NCI-H146 treated with DMSO at 0.1 percent for 48 hours (cell line): ENCODE measurements around the gene ENPP3.

ENCODE experiments used
- DNase-seq: peaks from one replicate; lab custom pipeline; 2025; ENCODE audit not compliant: unreplicated experiment; lab: John Stamatoyannopoulos, UW

The ENPP3 gene

DNA sequence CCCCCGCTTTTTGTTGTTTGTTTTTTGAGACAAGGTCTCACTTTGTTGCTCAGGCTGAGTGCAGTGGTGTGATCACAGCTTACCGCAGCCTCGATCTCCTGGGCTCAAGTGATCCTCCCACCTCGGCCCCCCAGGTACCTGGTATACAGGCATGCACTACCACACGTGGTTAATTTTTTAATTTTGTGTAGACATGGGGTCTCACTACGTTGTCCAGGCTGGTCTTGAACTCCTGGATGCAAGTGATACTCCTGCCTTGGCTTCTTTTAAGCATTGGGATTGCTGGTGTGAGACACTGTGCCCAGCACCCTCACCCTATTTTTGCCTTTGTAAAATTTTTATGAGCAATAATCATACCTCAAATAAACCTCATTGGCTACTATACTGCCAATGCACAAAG, 5.5 kb downstream of the ENPP3 start:
- DNase-seq, result no peak

DNA sequence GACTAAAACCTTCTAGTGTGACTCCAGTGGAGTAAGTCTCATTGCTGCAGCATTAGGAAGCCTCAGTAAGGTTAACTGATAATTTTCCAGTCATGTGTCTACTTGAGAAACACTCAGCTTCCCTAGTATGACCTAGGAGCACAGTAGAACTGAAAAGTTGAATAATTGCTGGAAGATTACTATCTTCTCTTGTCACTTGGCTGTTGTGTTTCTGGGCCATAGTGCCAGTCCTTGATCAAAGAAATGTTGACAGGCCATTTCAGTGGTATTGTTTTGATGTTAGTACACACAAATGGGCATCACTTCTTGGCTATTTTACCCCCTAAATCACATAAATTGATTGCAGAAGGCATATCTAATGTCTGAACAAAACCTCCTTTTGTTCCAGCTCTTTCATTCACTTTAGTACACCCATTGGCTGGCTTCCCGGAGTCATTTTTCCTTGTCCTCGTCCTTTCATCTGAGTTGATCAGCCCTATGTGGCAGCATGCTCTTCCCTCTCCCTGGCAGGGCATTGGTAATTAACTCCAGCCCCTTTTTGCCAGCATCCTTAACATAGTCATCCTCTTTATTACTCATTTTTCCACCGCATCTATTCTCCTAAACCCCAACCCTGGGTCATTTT, 6.0 kb downstream of the ENPP3 start:
- DNase-seq, result no peak

DNA sequence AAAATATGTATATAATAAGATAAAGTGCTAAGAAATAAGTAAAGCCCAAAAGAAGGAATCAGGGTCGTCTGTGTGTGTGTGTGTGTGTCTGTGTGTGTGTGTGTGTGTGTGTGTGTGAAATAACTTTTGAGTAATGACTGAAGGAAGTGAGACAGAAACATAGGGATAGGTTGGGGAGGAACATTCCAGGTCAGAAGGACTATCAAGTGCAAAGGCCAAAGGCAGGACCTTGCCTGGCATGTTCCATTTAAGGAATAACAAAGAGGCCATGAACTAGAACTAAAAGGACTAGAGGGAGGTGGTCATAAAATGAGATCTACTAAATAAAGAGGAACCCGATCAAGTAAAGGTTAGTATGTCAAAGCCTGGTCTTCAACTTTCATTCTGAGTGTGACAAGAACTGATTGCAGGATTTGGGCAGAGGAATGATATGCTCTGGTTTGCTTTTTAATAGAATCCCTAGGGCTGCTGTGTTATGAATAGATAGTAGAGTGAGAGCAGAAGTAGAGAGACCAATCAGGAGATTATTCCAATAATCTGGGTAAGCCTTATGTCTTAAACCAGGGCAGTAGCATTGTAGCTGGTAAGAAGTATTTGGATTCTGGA, 6.9 kb downstream of the ENPP3 start:
- no peak for DNase-seq

DNA sequence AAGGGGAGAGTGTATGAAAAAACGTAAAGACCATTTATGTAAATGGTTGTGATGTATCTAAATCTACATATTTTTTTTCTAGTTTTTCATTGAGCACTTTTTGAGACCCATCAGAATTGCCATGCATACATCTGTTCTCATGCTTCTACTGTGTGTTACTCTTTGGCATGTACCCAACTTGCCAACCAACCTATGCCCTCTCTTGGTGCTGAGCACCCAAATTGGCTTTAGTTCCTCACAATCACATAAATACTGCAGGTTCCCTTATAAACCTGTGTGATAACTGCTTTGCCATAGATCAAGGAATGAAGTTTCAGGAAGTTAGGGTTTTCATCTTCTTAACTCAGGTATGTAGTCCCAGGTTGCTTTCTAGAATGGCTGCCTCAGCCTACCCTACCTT, 7.8 kb downstream of the ENPP3 start:
- no peak for DNase-seq

DNA sequence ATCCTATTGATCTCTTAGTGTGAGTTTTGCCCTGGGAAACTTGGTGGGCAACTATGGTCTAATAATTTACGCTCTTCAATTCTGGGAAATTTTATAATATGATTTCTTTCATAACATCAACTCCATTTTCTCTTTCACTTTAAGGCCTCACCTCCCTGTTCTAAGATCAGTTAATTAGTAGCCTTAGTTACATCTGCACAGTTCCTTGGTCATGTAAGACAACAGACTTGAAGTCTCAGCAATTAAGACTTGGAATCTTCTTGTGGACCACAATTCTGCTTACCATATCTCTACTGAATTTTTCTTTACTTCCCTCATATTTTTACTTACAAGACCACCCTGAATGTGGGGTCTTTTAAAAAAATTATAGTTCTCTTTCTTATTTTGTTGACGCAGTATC, 8.7 kb downstream of the ENPP3 start:
- DNase-seq, result no peak

DNA sequence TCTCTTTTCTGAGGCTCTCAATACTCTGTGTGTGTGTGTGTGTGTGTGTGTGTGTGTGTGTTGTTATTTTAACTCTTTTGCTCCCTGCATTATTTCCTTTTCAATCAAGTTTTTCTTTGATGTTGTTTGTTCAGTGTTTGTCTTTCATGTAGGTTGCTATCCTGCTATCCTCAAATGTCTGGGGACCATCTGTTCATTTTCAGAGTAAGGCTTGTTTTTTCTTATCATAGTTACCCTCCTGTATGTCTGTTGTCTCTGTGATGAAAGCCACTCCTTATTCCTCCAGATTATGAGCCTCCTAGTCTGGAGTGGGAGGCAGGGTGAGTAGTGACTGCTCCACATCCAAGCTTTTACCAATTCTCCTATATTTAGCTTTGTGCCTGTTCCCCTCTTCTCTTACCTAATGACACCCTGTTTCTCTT, 9.2 kb downstream of the ENPP3 start:
- DNase-seq, result no peak

DNA sequence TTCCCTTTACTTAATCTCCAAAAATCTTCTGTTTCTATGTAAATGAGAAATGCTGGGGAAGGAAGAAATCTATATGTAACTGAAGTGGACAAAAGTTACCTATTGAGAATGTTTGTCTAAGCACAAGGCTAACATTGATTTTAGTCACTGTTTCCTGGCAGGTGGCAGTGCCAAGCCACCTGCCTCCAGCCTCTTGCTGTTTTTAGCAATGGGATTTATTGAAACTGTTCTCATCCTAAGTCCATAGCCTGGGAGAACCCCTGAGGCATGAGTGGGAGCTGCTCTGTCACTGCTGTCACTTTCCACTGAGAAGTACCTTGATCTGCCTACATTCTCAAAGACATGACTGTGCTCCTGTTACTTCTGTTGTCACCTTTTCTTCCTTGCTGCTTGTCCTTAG, 14.7 kb downstream of the ENPP3 start:
- peak; percentile 99 for DNase-seq

DNA sequence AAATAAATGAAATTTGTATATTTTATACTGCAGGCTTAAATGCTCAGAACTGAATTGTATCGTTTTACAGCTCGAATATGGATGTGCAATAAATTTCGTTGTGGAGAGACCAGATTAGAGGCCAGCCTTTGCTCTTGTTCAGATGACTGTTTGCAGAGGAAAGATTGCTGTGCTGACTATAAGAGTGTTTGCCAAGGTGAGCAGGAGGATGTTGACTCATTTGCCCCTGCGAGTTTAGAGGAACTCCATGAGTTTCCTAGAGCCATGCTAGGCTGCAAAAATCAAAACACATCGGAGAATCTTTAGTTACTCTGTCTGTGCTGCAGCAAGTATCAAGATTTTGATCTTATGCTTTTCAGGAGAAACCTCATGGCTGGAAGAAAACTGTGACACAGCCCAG, 15.4 kb downstream of the ENPP3 start:
- DNase-seq, result peak; percentile 75

DNA sequence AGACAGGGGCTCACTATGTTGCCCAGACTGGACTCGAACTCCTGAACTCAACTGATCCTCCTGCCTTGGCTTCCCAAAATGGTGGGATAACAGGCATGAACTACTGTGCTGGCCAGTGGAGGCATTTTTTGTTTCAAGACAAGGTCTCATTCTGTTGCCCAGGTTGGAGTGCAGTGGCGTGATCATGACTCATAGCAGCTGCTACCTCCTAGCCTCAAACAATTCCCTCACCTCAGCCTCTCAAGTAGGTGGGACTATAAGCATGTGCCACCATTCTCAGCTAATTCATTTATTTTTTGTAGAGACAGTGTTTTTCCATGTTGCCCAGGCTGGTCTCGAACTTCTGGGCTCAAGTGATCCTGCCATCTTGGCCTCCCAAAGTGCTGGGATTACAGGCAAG, 17.2 kb downstream of the ENPP3 start:
- no peak for DNase-seq

DNA sequence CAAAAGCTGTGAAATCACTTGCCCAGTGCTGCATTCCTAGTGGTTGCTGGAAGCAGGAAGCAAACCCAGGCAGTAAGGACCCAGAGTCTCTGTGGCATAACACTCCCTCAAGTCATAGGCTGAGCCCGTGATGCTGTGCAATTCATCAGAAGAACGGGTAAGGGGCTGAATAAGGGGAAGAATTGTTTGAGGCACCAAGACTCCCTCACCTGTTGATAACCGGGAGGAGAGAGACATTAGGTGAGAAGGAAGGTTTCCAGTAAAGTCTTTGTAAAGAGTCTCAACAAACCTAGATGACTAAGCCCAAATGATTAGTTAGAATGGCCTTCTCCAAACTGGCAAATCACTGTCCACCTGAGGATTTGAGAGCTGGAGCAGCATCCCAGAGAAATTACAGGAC, 18.3 kb downstream of the ENPP3 start:
- DNase-seq, result no peak

DNA sequence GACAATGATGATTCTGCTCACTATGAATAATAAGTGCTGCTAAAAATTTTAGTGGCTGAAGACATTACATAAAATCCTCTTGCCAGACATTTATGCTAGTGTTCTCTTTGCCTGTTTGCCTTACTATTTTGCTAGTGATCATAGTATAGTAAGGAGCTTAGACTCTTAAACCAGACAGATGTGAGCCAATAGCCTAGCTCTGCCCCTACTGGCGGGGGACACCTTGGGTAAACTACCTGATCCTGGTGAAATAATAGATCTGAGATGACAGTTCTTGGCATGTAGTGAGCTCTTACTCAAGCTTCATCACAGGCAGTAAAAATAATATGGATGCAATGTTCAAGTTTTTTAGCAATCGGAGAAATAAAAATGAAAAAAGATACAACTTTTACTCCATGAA, 18.8 kb downstream of the ENPP3 start:
- no peak for DNase-seq

DNA sequence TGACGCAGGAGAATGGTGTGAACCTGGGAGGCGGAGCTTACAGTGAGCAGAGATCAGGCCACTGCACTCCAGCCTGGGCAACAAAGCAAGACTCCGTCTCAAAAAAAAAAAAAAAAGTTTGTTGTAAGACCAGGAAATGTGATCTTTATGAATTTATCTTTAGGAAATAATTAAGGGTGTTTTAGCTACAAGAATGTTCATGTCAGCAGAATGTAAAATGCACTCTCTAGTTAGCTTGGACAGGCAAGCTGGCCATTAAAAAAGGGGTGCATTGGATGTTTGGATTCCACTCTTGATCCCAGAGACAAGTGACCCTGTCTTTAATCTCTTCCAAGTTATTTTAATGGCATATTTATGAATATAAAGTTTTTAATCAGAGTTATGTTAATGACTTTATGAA, 19.6 kb downstream of the ENPP3 start:
- no peak for DNase-seq

DNA sequence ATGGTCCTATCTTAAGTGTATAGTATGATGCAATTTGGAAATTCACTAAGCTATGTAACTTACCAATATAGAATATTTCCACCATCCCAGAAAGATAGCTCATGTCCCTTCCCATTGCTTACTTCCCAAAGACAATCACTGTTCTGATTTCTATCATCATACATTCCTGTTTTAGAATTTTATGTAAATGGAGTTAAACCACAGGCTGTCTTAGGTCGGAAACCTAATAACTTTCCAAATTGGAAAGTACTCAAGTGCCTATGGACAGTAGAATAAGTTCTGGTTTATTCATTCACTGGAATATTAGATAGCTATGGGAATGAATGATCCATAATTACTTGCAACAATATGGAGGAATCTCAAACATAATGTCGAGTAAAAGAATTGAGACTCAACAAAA, 20.1 kb downstream of the ENPP3 start:
- DNase-seq, result no peak

DNA sequence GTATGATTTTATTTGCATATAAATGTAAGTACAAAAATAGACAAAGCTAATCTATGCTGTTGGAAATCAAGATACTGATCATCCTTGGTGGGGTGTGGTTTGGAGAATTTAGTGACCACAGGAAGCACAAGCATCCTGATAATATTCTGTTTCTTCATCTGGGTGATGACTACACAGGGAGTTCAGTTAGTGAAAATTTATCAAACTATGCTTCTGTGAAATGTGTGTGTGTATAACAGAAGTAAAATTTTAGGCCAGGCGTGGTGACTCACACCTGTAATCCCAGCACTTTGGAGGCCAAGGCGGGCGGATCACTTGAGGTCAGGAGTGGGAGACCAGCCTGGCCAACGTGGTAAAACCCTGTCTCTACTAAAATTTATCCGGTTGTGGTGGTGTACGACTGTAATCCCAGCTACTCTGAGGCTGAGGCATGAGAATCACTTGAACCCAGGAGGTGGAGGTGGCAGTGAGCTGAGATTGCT, 20.6 kb downstream of the ENPP3 start:
- DNase-seq, result no peak

DNA sequence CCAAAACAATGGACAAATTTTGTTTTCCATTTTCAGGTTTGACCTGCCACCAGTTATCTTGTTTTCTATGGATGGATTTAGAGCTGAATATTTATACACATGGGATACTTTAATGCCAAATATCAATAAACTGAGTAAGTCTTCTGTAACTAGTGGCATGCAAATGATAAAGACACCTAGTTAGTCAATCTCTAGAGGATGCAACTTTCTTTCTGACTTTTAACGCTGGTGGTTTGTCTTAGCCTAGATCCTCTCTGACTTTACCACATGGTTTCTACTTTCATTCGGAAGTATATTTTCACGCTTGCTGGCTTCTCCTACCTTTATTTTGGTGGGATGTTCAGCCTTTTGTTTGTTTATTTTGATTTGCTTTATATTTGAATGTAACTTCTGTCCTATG, 21.2 kb downstream of the ENPP3 start:
- DNase-seq, result no peak

DNA sequence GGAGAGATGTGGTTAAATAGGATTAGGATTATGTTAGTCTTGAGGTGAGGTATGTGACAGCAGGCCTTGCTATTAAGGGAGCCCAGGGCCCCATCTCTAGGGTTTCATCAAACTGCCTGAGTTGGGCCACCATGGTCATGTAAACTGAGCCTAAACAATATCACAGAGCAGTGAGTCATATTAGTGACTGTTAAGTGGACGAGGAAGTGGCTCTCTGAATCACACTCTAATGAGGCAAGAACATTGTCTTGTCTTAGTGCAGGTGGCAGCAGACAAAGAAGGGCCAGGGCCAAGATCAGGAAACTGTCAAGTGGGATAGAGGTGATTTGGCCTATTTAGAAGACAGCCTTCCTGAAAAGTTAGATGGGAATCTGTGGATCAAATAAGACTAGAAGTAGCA, 23.1 kb downstream of the ENPP3 start:
- no peak for DNase-seq

DNA sequence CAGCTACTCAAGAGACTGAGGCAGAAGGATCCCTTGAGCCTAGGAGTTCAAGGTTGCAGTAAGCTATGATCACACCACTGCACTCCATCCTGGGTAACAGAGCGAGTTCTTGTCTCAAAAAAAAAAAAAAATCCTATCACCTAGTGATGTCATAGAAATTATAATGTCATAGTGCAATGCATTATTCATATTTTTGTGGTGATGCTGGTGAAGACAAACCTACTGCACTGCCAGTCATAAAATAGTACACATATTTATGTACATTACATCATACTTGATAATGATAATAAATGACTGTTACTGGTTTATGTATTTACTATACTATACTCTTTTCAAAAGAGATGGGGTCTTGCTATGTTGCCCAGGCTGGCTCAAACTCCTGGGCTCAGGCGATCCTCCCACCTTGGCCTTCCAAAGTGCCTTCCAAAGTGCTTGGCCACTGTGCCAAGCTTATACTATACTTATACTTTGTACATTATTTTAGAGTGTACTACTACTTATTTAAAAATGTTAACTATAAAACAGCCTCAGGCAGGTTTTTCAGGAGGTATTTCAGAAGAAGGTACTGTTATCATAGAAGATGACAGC, 26.6 kb downstream of the ENPP3 start:
- no peak for DNase-seq

DNA sequence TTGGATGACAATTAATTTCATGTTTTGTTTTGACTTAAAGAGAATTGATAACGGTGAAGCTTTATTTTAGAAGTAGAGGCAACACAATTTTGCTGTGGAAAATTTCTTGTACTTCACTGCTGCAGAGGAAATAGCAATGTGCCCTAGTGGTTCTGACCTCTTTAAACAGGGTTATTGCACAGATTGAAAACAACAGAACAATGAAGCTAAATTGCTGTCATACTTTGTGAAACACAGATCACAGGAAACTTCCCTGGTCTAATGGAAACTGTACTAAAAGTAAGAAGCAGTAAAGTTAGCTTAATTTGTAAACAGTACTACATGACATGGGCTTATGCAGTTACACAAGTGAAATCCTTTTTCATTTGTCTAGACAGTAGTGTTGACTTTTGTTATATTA, 32.8 kb downstream of the ENPP3 start:
- no peak for DNase-seq

DNA sequence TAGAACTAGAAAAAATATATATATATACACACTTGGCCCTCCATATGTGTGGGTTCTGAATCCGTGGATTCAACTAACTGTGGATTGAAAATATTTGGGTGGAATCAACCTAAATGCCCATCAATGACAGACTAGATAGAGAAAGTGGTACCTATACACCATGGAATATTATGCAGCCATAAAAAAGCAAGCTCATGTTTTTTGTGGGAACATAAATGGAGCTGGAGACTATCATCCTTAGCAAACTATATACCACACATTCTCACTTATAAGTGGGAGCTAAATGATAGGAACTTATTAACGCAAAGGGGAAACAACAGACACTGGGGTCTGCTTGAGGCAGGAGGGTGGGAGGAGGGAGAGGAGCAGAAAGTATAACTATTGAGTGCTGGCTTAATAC, 36.1 kb downstream of the ENPP3 start:
- no peak for DNase-seq

DNA sequence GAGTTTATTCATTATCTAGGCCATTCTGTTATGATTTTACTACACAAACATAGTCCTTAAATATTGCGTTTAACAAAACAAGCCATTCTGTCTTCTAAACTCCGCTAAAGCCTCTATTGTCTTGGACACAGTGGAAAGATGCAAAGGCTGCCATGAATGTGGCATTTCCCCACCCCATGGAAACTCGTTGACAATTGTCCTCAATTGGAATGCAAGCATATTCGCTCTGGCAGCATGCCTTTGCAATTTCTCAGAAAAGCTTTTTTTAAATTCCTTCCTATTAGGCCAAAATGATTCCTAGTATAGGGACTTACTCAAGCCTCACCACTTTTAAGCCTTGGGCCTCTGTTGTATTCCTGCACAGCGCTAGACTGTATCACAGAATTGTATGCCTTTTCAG, 41.3 kb downstream of the ENPP3 start:
- DNase-seq, result no peak

DNA sequence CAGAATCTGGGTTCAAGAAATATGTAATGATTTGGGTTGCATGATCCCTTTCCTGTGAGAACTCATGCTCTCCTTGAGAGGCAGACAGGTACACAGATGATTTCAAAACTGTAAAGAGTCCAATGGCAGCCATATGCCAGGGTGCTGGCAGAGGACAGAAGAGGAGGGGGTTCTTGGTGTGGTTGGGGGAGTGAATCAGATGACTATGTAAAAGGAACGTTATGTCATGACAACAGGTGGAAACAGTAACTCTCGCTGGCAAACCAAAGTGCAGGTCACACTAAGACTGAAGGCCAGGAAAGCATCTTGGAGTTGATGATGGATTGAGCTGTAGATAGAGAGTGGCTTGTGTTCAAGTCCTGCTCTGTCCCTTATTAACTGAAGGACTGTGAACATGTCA, 43.8 kb downstream of the ENPP3 start:
- no peak for DNase-seq

DNA sequence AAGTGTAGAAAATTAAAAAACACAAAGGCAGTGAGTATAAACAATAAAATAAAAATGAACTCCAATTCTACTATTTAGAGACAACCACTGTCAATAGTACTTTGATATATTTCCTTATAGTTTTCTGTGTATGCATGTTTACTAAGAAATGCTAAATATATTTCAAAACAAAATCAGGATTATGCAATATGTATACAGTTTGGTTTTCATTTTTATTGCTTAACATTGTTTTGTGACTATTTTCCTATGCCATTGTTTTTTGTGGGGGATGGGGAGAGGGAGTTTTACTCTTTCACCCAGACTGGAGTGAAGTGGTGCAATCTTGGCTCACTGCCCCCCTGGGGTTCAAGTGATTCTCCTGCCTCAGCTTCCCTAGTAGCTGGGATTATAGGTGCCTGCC, 44.5 kb downstream of the ENPP3 start:
- DNase-seq, result no peak

DNA sequence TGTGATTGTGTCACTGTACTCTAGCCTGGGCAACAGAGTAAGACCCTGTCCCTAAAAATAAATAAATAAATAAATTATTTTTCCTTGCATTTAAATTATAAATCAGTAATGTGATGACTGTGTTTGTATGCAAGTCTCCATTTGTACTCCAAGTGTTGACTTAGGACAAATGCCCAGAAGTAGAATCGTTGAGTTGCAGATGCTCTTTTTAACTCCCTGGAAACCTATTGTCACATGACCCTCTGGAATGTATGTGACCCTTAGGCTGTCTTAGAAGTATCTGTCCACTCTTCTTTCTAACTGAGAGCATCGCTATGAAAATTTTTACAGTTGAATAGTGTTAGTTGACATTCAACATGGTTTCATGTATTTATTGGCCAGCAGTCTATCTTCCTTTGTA, 45.3 kb downstream of the ENPP3 start:
- DNase-seq, result no peak
